ENCODE measurements around the gene ZAP70. TPM values are rescaled to one million over a fixed set of nuclear protein-coding genes. Genes with fewer than 3 reads are reported as not detected.
"Not testable (repeated sequence)": the region's sequence is repeated elsewhere in the genome, so short reads cannot be mapped to it uniquely, and the experiment has no call there.

ZAP70 gene
- total RNA-seq, 4 donors from 2014 or later, result 2.6 to 16.1 (median 12.0) TPM

DNA sequence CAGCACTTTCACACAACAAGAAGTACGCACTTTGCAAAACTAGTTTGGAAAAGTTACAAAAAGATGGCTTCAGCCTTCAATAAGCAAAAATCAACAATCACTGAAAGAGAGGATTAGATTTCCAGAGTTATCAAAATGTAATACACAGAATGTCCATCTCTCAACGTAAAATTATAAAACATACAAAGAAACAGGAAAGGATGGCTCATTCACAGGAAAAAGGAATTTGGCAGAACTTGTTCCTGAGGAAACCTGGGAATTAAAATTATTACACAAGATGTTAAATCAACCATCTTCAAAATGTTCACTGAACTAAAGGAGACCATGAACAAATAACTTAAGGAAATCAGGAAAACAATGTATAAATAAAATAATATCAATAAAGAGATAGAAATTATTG is 35.9 kb upstream of the ZAP70 start:
- H3K27me3 ChIP-seq, result no peaks in the 10 kb centered on the region
- H3K9me3 ChIP-seq, result no peaks in the 10 kb centered on the region

DNA sequence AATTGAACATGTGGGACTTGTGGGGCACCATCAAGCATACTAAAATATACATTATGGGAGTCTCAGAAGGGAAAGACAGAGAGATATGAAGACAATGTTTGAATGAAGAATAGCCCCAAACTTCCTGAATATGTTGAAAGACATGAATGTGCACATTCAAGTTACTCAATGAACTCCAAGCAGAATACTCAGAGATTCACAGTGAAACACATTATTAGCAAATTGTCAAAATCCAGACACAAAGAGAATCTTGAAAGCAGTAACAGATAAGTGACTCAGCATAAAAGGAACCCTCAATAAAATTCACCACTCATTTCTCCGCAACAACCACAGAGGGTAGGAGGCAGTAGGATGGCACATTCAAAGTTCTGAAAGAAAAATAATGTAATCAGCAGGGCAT is 35.1 kb upstream of the ZAP70 start:
- H3K9me3 ChIP-seq, result no peaks in the 10 kb centered on the region
- WGBS, 2 donors (ENCODE audit: low coverage in 1 of 2), result 100% methylated on average over 1 of the region's 1 CpG

More for the DNA sequence above, 35.9 kb upstream of the ZAP70 start:
- no peaks in the 10 kb centered on the region for H3K36me3 ChIP-seq
- TF ChIP-seq POLR2A (IDR thresholded peaks at IDR 0.05), result no peak
- TF ChIP-seq, protein P1, sequence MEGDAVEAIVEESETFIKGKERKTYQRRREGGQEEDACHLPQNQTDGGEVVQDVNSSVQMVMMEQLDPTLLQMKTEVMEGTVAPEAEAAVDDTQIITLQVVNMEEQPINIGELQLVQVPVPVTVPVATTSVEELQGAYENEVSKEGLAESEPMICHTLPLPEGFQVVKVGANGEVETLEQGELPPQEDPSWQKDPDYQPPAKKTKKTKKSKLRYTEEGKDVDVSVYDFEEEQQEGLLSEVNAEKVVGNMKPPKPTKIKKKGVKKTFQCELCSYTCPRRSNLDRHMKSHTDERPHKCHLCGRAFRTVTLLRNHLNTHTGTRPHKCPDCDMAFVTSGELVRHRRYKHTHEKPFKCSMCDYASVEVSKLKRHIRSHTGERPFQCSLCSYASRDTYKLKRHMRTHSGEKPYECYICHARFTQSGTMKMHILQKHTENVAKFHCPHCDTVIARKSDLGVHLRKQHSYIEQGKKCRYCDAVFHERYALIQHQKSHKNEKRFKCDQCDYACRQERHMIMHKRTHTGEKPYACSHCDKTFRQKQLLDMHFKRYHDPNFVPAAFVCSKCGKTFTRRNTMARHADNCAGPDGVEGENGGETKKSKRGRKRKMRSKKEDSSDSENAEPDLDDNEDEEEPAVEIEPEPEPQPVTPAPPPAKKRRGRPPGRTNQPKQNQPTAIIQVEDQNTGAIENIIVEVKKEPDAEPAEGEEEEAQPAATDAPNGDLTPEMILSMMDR (IDR thresholded peaks at IDR 0.05), result no peak
- TF ChIP-seq POLR2AphosphoS5 (IDR thresholded peaks at IDR 0.05), result no peak
- no peak for TF ChIP-seq EP300 (IDR thresholded peaks at IDR 0.05; ENCODE audit: low read depth)
- H3K4me1 ChIP-seq, result no peaks in the 10 kb centered on the region
- in situ Hi-C loops (cut with MboI; ENCODE audit: low pct_ligation_motif_present in 1 of 4, low pct_unique_long_range_greater_than_20kb in 1 of 4, low sequenced_read_pairs in 3 of 4) (no loop called here), intact Hi-C loops (cut with DNase I; ENCODE audit: low total_unique reads) (no loop called here)
- no peak overlapping the region for H3K4me3 ChIP-seq
- WGBS, 2 donors (ENCODE audit: low coverage in 1 of 2), result 81 to 92% methylated on average over 2 of the region's 2 CpGs
- no peak overlapping the region for H3K27ac ChIP-seq
- DNase-seq, result no peak

DNA sequence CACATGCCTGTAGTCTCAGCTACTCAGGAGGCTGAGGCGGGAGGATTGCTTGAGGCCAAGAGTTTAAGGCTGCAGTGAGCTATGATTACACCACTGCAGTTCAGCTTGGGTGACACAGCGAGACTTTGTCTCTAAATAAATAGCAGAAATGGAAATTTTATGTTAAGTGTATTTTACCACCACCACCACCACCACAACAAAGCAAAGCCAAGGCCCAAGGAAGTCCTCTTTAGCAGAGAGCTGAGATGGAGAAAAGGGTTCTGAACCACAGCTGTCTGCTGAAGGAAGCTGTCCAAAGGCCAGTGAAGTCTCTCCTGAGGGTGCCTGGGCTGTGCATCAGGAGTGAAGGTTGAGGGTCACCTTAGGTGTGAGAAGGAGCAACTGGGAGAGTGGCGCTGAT is 26.1 kb upstream of the ZAP70 start:
- intact Hi-C loops (cut with DNase I; ENCODE audit: low total_unique reads), result not testable (repeated sequence)

More for the DNA sequence above, 35.1 kb upstream of the ZAP70 start:
- intact Hi-C loops (cut with DNase I; ENCODE audit: low total_unique reads) (no loop called here), in situ Hi-C loops (cut with MboI; ENCODE audit: low pct_ligation_motif_present in 1 of 4, low pct_unique_long_range_greater_than_20kb in 1 of 4, low sequenced_read_pairs in 3 of 4) (no loop called here)
- TF ChIP-seq EP300 (IDR thresholded peaks at IDR 0.05; ENCODE audit: low read depth) (no peak), POLR2AphosphoS5 (IDR thresholded peaks at IDR 0.05) (no peak), POLR2A (IDR thresholded peaks at IDR 0.05) (no peak)
- TF ChIP-seq, protein P1 (IDR thresholded peaks at IDR 0.05), result no peak
- Histone ChIP-seq H3K4me1 (no peaks in the 10 kb centered on the region), H3K27me3 (no peaks in the 10 kb centered on the region), H3K36me3 (no peaks in the 10 kb centered on the region), H3K4me3 (no peak overlapping the region), H3K27ac (no peak overlapping the region)
- DNase-seq, result no peak

DNA sequence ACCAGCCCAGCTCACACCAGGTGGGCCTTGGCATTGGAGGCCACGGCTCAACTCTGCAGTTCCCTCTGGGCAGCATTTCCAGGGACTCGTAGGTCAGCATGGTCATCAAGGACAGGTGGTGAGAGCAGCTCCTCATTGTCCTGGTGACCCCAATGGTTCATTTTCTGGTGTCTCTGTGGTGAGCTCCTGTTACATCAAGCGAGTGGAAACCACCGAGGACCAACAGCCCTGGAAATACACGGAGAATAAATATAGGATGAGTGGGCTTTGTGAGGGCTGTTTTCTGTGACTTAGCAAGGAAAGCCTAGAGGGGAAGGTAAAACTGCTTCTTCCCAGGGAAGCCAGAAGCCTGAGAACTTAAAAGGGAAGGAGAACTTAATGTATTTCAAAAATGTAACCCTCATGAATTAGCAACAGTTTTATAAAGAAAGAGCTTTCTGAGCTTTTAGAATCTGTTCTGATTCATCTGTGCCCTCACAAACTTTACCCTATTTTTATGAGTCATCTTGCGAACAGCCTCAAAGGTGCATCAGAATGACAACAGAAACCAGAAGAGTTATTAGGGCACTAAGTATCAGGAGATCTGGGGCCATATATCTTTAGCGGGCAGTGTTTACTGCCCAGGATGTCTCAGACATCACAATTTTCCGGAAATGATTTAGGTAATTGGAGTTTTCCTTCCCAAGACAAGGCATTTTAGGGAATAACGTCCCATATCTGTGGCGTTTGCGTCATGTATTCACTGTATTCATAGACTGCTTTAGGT is 25.1 kb upstream of the ZAP70 start:
- Histone ChIP-seq H3K27me3 (no peaks in the 10 kb centered on the region), H3K4me3 (no peak overlapping the region), H3K4me1 (no peaks in the 10 kb centered on the region), H3K36me3 (no peaks in the 10 kb centered on the region), H3K9me3 (no peaks in the 10 kb centered on the region), H3K27ac (no peak overlapping the region)
- no peak for TF ChIP-seq POLR2A (IDR thresholded peaks at IDR 0.05)
- 75 to 82% methylated on average over 8 to 9 of the region's 11 CpGs for WGBS, 2 donors (ENCODE audit: low coverage in 1 of 2)
- in situ Hi-C loops (cut with MboI; ENCODE audit: low pct_ligation_motif_present in 1 of 4, low pct_unique_long_range_greater_than_20kb in 1 of 4, low sequenced_read_pairs in 3 of 4), result no loop called here
- DNase-seq, result no peak
- intact Hi-C loops (cut with DNase I; ENCODE audit: low total_unique reads), result no loop called here

More for the DNA sequence above, 26.1 kb upstream of the ZAP70 start:
- H3K9me3 ChIP-seq; DNase-seq; in situ Hi-C loops (cut with MboI; ENCODE audit: low pct_ligation_motif_present in 1 of 4, low pct_unique_long_range_greater_than_20kb in 1 of 4, low sequenced_read_pairs in 3 of 4); H3K27me3 ChIP-seq; H3K4me1 ChIP-seq; H3K4me3 ChIP-seq; H3K27ac ChIP-seq; H3K36me3 ChIP-seq: not testable (repeated sequence)
- whole genome bisulfite sequencing, 2 donors (ENCODE audit: low coverage in 1 of 2), result 81 to 83% methylated on average over 1 to 2 of the region's 3 CpGs

DNA sequence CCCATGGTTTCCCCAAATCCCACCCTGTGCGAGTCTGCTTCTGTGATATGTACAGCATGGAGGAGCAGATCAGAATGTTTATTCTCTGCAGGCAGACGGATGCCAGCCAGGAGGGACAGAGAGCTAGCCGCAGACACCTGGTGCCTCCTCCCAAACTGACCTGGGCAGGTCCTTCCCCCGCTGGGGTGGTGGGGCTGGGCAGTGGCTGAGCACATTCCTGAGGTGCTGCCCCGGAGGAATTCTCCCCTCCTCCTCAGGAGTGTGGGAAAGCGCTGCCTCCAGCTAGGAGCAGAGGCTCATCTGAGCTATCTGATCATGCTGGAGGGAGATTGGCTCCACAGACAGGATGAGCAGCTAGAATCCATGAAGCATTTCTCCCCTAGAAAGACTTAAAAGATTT is 22.2 kb upstream of the ZAP70 start:
- DNase-seq, result no peak
- 72% methylated on average over 4 of the region's 6 CpGs; no CpG with 5 or more reads in 1 of the 2 donors for WGBS, 2 donors (ENCODE audit: low coverage in 1 of 2)

More for the DNA sequence above, 22.2 kb upstream of the ZAP70 start:
- H3K4me3 ChIP-seq, result no peak overlapping the region
- no peaks in the 10 kb centered on the region for H3K36me3 ChIP-seq
- no peaks in the 10 kb centered on the region for H3K4me1 ChIP-seq
- no peaks in the 10 kb centered on the region for H3K27me3 ChIP-seq
- intact Hi-C loops (cut with DNase I; ENCODE audit: low total_unique reads) (no loop called here), in situ Hi-C loops (cut with MboI; ENCODE audit: low pct_ligation_motif_present in 1 of 4, low pct_unique_long_range_greater_than_20kb in 1 of 4, low sequenced_read_pairs in 3 of 4) (loop anchor here in 2 of 4 donors (10.0 kb wide), 1 partner anchor 96 kb away; no protein-coding TSS in a partner anchor)
- TF ChIP-seq POLR2A (IDR thresholded peaks at IDR 0.05) (no peak), EP300 (IDR thresholded peaks at IDR 0.05; ENCODE audit: low read depth) (no peak), POLR2AphosphoS5 (IDR thresholded peaks at IDR 0.05) (no peak)
- TF ChIP-seq, protein P1 (IDR thresholded peaks at IDR 0.05), result no peak
- no peaks in the 10 kb centered on the region for H3K9me3 ChIP-seq
- no peak overlapping the region for H3K27ac ChIP-seq

Data from transverse colon (tissue), 4 donors.